ENCODE results near the gene POLE3.

DNA sequence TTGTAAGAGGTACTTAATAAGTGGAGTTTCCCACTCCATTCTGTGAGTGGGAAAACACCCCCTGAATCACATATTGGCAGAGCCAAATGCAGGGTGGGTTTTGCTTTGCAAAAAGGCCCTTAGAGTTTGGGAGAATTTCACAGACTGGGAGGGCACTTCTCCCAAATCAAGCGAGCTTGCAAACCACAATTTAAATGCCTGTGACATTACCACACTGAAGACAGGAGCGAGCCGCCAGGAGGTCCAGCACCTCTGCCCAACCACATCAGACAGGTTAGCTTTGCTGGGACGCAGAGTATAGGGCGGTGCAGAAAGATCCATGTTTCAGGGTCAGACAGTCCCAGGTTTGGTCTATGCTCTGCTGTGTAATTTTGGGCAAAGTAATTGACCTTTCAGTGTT lies 11.7 kb downstream of the POLE3 start:
- no peak for TF ChIP-seq POLR2A (IDR thresholded peaks at IDR 0.05)
- TF ChIP-seq, protein P1, sequence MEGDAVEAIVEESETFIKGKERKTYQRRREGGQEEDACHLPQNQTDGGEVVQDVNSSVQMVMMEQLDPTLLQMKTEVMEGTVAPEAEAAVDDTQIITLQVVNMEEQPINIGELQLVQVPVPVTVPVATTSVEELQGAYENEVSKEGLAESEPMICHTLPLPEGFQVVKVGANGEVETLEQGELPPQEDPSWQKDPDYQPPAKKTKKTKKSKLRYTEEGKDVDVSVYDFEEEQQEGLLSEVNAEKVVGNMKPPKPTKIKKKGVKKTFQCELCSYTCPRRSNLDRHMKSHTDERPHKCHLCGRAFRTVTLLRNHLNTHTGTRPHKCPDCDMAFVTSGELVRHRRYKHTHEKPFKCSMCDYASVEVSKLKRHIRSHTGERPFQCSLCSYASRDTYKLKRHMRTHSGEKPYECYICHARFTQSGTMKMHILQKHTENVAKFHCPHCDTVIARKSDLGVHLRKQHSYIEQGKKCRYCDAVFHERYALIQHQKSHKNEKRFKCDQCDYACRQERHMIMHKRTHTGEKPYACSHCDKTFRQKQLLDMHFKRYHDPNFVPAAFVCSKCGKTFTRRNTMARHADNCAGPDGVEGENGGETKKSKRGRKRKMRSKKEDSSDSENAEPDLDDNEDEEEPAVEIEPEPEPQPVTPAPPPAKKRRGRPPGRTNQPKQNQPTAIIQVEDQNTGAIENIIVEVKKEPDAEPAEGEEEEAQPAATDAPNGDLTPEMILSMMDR (IDR thresholded peaks at IDR 0.05): no peak

Measured in vagina (tissue), 2 donors.